ENCODE measurements around the gene TYW5. TPM values are rescaled to one million over a fixed set of nuclear protein-coding genes. Genes with fewer than 3 reads are reported as not detected.

TYW5 gene
- total RNA-seq, 4 donors from 2014 or later: 6.3 to 8.2 (median 7.3) TPM

DNA sequence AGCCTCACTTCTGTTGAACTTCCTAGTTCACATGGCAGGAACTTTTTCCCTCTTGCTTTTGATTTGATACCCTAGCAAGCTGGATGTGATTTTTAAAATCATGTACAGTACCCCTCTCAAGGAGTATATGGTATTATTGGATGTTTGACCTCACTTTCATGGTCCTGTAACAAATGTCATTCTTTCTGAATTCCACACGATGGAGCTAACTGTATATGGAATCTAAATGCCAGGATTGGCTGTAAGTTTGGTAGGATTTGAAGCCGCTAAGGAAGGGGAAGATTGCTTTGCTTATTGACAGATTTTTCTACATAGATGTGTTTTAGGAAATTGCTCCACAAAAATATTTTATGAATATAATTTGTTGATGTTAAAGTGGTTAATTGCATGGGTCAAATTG is 18.4 kb upstream of the TYW5 start:
- TF ChIP-seq CTCF (IDR thresholded peaks at IDR 0.05) (no peak), POLR2A (IDR thresholded peaks at IDR 0.05) (no peak)
- H3K4me3 ChIP-seq (ENCODE audit: low read depth, poor library complexity, severe bottlenecking): no peak overlapping the region
- intact Hi-C loops (cut with DNase I; ENCODE audit: low total_unique reads): no loop called here
- no peak for DNase-seq (ENCODE audit: low spot score in 2 of 2)
- WGBS, 2 donors: 19 to 32% methylated on average over 2 of the region's 2 CpGs

DNA sequence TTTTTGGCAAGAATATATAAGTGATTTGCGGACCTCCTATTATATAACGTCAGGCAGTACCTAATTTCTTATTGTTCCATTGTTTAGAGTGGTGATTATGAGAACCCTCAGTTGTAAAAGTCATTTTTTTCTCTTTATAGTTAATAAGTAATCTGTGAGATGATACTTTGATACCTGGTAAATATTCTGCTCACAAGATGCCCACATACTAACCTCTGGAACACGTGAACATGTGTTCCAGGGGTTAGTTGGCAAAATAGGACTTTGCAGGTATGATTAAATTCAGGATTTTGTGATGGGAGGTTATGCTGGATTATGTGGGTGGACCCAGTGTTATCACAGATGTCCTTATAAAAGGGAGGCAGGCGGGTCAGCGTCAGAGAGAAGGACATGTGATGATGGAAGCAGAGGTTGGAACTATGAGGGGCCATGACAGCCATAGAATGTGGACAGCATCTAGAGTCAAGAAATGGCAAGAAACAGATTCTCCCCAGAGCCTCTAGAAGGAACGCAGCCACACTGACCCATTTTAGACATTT is 16.9 kb upstream of the TYW5 start:
- H3K4me3 ChIP-seq (ENCODE audit: low read depth, poor library complexity, severe bottlenecking): no peak overlapping the region
- 86 to 87% methylated on average over 6 of the region's 6 CpGs for WGBS, 2 donors
- DNase-seq (ENCODE audit: low spot score in 2 of 2): no peak
- intact Hi-C loops (cut with DNase I; ENCODE audit: low total_unique reads): no loop called here
- TF ChIP-seq POLR2A (IDR thresholded peaks at IDR 0.05): no peak
- no peak for TF ChIP-seq CTCF (IDR thresholded peaks at IDR 0.05)

DNA sequence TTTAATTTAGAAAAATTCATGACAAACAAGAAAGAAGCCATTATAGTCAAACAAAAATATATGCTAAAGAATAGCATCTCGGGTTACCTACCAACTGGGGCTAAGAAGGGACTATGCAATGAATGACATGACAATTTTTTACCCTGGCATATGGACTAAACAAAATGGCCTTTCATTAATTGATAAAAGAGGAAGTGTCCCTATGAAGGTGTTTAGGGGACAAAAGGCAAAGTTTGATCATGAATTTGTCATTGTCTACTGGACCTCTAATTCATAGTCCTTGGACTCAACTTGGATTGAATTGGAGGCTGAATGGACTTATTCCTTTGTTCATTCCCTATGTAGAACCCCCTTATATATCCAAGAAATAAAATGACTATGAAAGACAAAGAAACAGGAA is 12.8 kb upstream of the TYW5 start:
- intact Hi-C loops (cut with DNase I; ENCODE audit: low total_unique reads): no loop called here
- WGBS, 2 donors: 90 to 95% methylated on average over 1 of the region's 1 CpG
- no peak for DNase-seq (ENCODE audit: low spot score in 2 of 2)
- no peak for TF ChIP-seq POLR2A (IDR thresholded peaks at IDR 0.05)
- TF ChIP-seq CTCF (IDR thresholded peaks at IDR 0.05): no peak
- no peak overlapping the region for H3K4me3 ChIP-seq (ENCODE audit: low read depth, poor library complexity, severe bottlenecking)

- TF ChIP-seq POLR2A (IDR thresholded peaks at IDR 0.05): no peak
- no peak for TF ChIP-seq CTCF (IDR thresholded peaks at IDR 0.05)
- 95 to 97% methylated on average over 1 of the region's 1 CpG for WGBS, 2 donors
- DNase-seq (ENCODE audit: low spot score in 2 of 2): no peak
- H3K4me3 ChIP-seq (ENCODE audit: low read depth, poor library complexity, severe bottlenecking): no peak overlapping the region
- intact Hi-C loops (cut with DNase I; ENCODE audit: low total_unique reads): no loop called here
Measured at GRCh38 chr2:199966976-199967375, 11.7 kb upstream of the TYW5 start.

DNA sequence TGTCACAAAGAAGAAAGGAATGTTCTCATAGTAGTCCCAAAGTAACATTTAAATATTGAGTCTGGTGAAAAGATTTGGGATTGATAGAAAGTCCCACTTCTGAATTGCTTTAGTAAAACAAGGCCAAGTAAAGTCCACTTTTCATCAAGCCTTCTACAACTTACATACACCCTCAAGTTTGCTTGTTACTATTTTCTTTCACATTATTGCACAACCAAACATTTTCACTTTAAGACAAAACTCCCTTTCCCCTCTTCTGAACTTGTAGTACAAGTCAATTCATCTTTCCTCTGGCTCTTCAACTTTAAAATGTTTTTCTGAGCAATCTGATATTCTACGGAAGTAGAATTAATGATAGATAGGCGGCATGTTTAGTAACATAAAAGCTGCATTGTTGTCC is 11.1 kb upstream of the TYW5 start:
- no peak for TF ChIP-seq CTCF (IDR thresholded peaks at IDR 0.05)
- TF ChIP-seq POLR2A (IDR thresholded peaks at IDR 0.05): no peak
- DNase-seq (ENCODE audit: low spot score in 2 of 2): no peak
- no peak overlapping the region for H3K4me3 ChIP-seq (ENCODE audit: low read depth, poor library complexity, severe bottlenecking)
- 80 to 81% methylated on average over 2 of the region's 2 CpGs for WGBS, 2 donors
- intact Hi-C loops (cut with DNase I; ENCODE audit: low total_unique reads): no loop called here

DNA sequence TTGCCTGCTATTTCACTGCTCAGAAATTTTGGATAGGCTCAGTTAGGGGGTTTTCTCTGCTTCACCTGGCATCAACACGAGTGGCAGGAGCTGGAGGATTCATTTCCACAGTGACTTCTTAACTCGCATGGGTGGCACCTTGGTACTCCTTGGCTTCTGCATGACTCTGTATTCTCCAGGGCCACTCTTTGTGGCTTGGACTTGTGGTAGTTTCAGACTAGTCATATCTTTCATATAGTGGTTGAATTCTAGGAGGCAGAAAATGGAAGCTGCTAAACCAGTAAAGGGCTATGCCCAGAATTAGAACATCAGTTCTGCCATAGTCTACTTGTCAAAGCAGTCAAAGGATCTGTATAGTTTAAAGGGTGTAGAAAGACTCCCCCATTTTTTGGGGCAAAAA is 6.9 kb upstream of the TYW5 start:
- no peak for DNase-seq (ENCODE audit: low spot score in 2 of 2)
- H3K4me3 ChIP-seq (ENCODE audit: low read depth, poor library complexity, severe bottlenecking): no peak overlapping the region
- intact Hi-C loops (cut with DNase I; ENCODE audit: low total_unique reads): no loop called here
- 92 to 100% methylated on average over 2 of the region's 2 CpGs for WGBS, 2 donors
- TF ChIP-seq POLR2A (IDR thresholded peaks at IDR 0.05) (no peak), CTCF (IDR thresholded peaks at IDR 0.05) (no peak)
